Motor neuron (in vitro differentiated cells): Measurements from ENCODE around the gene NKX2-3. TPM values are rescaled to one million over a fixed set of nuclear protein-coding genes. Genes with fewer than 3 reads are reported as not detected.

ENCODE experiments used
- ATAC-seq, 8 experiments: fragments of 200-7000 bp; cut with Tn5 transposase; replicated peaks in 6 of 8; 2 replicates each; pipeline ENCODE4 v1.8.0; 2021; ENCODE audit warnings: mild to moderate bottlenecking in 8 of 8, moderate library complexity in 8 of 8
- H3K27ac ChIP-seq, 2 donors: fragments of 250-450 bp; sonication (Bioruptor Pico); 2 replicates each; pipeline ENCODE4 v1.9.0; 2021; ENCODE audit warnings: antibody characterized with exemption in 2 of 2, mild to moderate bottlenecking in 2 of 2, moderate library complexity in 1 of 2
- H3K4me1 ChIP-seq, 2 donors: fragments of 250-450 bp; sonication (Bioruptor Pico); replicated peaks in 1 of 2; 2 replicates each; pipeline ENCODE4 v1.6.1; 2021; ENCODE audit warnings: antibody characterized with exemption in 2 of 2, mild to moderate bottlenecking in 2 of 2, moderate library complexity in 1 of 2
- H3K4me3 ChIP-seq, 5 donors: fragments of 250-450 bp; sonication (Bioruptor Pico); 2 replicates each; pipeline ENCODE4 v1.9.0; 2021; ENCODE audit warnings: antibody characterized with exemption in 5 of 5, mild to moderate bottlenecking in 5 of 5, moderate library complexity in 4 of 5
- WGBS, 10 experiments: fragments of 450-650 bp; shearing (Covaris generic); methylation state at CpG; one replicate each; pipeline ENCODE4 v1.0.0; 2022; 5-methylcytosine and 5-hydroxymethylcytosine counted together
- in situ Hi-C, 9 experiments: fragments of 400-800 bp; cut with MboI; loops; one replicate each; pipeline ENCODE4 v1.15.0; 2021; ENCODE audit warnings: low sequenced_read_pairs in 9 of 9, low pct_unique_long_range_greater_than_20kb in 2 of 9; ENCODE audit not compliant: unreplicated experiment in 9 of 9
- total RNA-seq, 8 experiments: library from RNA; unstranded; fragments of 300-600 nt; gene quantifications; 2 replicates each; pipeline versions ENCODE4 v1.2.3 to v1.2.4, GENCODE V29; 2022

The NKX2-3 gene
- total RNA-seq, 8 experiments from 2014 or later = 0.05 to 0.33 TPM; not detected in 6

GRCh38 chr10:99530108-99531025 lies 2.4 kb upstream of the NKX2-3 start:
- 0 to 24% (median 4%) methylated on average over 1 to 10 of the region's 46 CpGs; no CpG with 5 or more reads in 4 of the 10 experiments for WGBS, 10 experiments
- no peak overlapping the region for H3K4me3 ChIP-seq
- no peaks in the 10 kb centered on the region for H3K4me1 ChIP-seq
- H3K27ac ChIP-seq = no peak overlapping the region
- in situ Hi-C loops = no loop called here
- ATAC-seq = no peak

GRCh38 chr10:99531026-99531695 lies 1.6 kb upstream of the NKX2-3 start:
- 0 to 40% (median 23%) methylated on average over 1 to 9 of the region's 40 CpGs; no CpG with 5 or more reads in 6 of the 10 experiments for WGBS, 10 experiments
- ATAC-seq = no peak
- H3K4me3 ChIP-seq = no peak overlapping the region

GRCh38 chr10:99531696-99532593 lies 797 bp upstream of the NKX2-3 start:
- in situ Hi-C loops = no loop called here
- Histone ChIP-seq H3K27ac (no peak overlapping the region), H3K4me1 (peaks cover 0 to 4% of the 10 kb centered on the region in 2 donors), H3K4me3 (no peak overlapping the region)
- ATAC-seq = no peak
- 22 to 90% (median 41%) methylated on average over 1 to 18 of the region's 25 CpGs for WGBS, 10 experiments

More at GRCh38 chr10:99531026-99531695, 1.6 kb upstream of the NKX2-3 start:
- Histone ChIP-seq H3K4me1 (no peaks in the 10 kb centered on the region), H3K27ac (no peak overlapping the region)
- in situ Hi-C loops = no loop called here

GRCh38 chr10:99533496-99534449 lies 1.0 kb downstream of the NKX2-3 start:
- in situ Hi-C loops = no loop called here

GRCh38 chr10:99534450-99534938 lies 1.8 kb downstream of the NKX2-3 start:
- ATAC-seq = no peak
- H3K4me3 ChIP-seq = peak overlapping the region in 3 of 5 donors; percentile 32 to 34 (median 32)
- no peak overlapping the region for H3K27ac ChIP-seq
- 0 to 50% (median 26%) methylated on average over 1 to 19 of the region's 26 CpGs; no CpG with 5 or more reads in 2 of the 10 experiments for WGBS, 10 experiments
- in situ Hi-C loops = no loop called here
- H3K4me1 ChIP-seq = peaks cover 0 to 11% of the 10 kb centered on the region in 2 donors

More at GRCh38 chr10:99533496-99534449, 1.0 kb downstream of the NKX2-3 start:
- H3K27ac ChIP-seq = no peak overlapping the region
- no peak overlapping the region for H3K4me3 ChIP-seq
- ATAC-seq = no peak
- H3K4me1 ChIP-seq = peaks cover 0 to 11% of the 10 kb centered on the region in 2 donors
- 4 to 47% (median 13%) methylated on average over 3 to 28 of the region's 38 CpGs; no CpG with 5 or more reads in 1 of the 10 experiments for WGBS, 10 experiments

GRCh38 chr10:99534939-99535763 lies 2.4 kb downstream of the NKX2-3 start:
- peak; percentile 57 to 86 (median 72) for ATAC-seq
- WGBS, 10 experiments = 0 to 9% (median 1%) methylated on average over 4 to 23 of the region's 100 CpGs; no CpG with 5 or more reads in 6 of the 10 experiments
- H3K27ac ChIP-seq = no peak overlapping the region
- in situ Hi-C loops = no loop called here
- H3K4me3 ChIP-seq = peak overlapping the region; percentile 12 to 34 (median 32)
- peaks cover 0 to 11% of the 10 kb centered on the region in 2 donors for H3K4me1 ChIP-seq

- Histone ChIP-seq H3K27ac (no peak overlapping the region), H3K4me1 (peaks cover 0 to 15% of the 10 kb centered on the region in 2 donors), H3K4me3 (peak overlapping the region in 4 of 5 donors; percentile 15 to 34 (median 32))
- ATAC-seq = no peak
- WGBS, 10 experiments = 0 to 25% (median 0%) methylated on average over 1 to 20 of the region's 42 CpGs; no CpG with 5 or more reads in 5 of the 10 experiments
- in situ Hi-C loops = no loop called here
Observed at GRCh38 chr10:99535764-99536337, 3.1 kb downstream of the NKX2-3 start.

GRCh38 chr10:99536338-99537085 lies 3.8 kb downstream of the NKX2-3 start:
- ATAC-seq = peak in 3 of 8 experiments; percentile 58 to 59 (median 58)
- 10 to 47% (median 40%) methylated on average over 2 to 7 of the region's 40 CpGs; no CpG with 5 or more reads in 5 of the 10 experiments for WGBS, 10 experiments
- Histone ChIP-seq H3K4me3 (peak overlapping the region in 2 of 5 donors; percentile 2 to 17), H3K4me1 (peaks cover 0 to 19% of the 10 kb centered on the region in 2 donors), H3K27ac (no peak overlapping the region)
- in situ Hi-C loops = no loop called here

GRCh38 chr10:99537086-99537988 lies 4.6 kb downstream of the NKX2-3 start:
- 0 to 20% (median 6%) methylated on average over 1 to 12 of the region's 64 CpGs; no CpG with 5 or more reads in 5 of the 10 experiments for WGBS, 10 experiments
- Histone ChIP-seq H3K27ac (no peak overlapping the region), H3K4me3 (peak overlapping the region in 2 of 5 donors; percentile 2 to 17), H3K4me1 (peaks cover 0 to 19% of the 10 kb centered on the region in 2 donors)
- in situ Hi-C loops = no loop called here
- peak in 5 of 8 experiments; percentile 10 to 59 (median 21) for ATAC-seq
